GM13976 (cell line): ENCODE measurements around the gene FBXO38.

Experiments
- DNase-seq: peaks from one replicate; pipeline ENCODE4 v3.0.0; 2012; ENCODE audit warnings: low spot score
- CTCF ChIP-seq: IDR thresholded peaks from 2 replicates; pipeline ENCODE4 v1.5.1; 2012; ENCODE audit warnings: borderline replicate concordance, mild to moderate bottlenecking; ENCODE audit not compliant: insufficient read depth; ENCODE audit errors: extremely low read depth, missing control alignments, control extremely low read depth
- in situ Hi-C: fragments of 300-500 bp; cut with MboI; formaldehyde crosslinking; loops from one replicate; pipeline ENCODE4 v1.12.0; 2022; ENCODE audit warnings: low sequenced_read_pairs, mixed read lengths, inconsistent platforms; ENCODE audit not compliant: unreplicated experiment

FBXO38 gene

GRCh38 chr5:148383564-148384379, at the start of gene FBXO38:
TSS of gene FBXO38 (plus strand) at chr5:148383958. CDS start at chr5:148394777, 10,819 bp downstream.
- DNase-seq, result peak; percentile 92
- in situ Hi-C loops, result no loop called here
- no peak for TF ChIP-seq CTCF

- DNase-seq, result no peak
- in situ Hi-C loops, result no loop called here
- TF ChIP-seq CTCF, result no peak
These were observed 48.5 kb upstream of the FBXO38 start, which contains the start of gene SPINK9 for GRCh38 chr5:148335259-148335658. TSS of gene SPINK9 (plus strand) at chr5:148335559. CDS start at chr5:148335614, 55 bp downstream.

GRCh38 chr5:148336704-148337435, 46.9 kb upstream of the FBXO38 start:
- no peak for TF ChIP-seq CTCF
- in situ Hi-C loops, result no loop called here
- no peak for DNase-seq

GRCh38 chr5:148342371-148343045, 41.2 kb upstream of the FBXO38 start:
- in situ Hi-C loops, result no loop called here
- no peak for TF ChIP-seq CTCF
- no peak for DNase-seq

- DNase-seq, result no peak
- in situ Hi-C loops, result no loop called here
- no peak for TF ChIP-seq CTCF
These were observed 40.7 kb upstream of the FBXO38 start for GRCh38 chr5:148343046-148343407.

GRCh38 chr5:148343603-148344487, 39.9 kb upstream of the FBXO38 start:
- in situ Hi-C loops, result no loop called here
- DNase-seq, result no peak
- TF ChIP-seq CTCF, result no peak
